ENCODE results near the gene NIM1K. TPM values are rescaled to one million over a fixed set of nuclear protein-coding genes. Genes with fewer than 3 reads are reported as not detected.

The NIM1K gene
- total RNA-seq, 4 donors from 2014 or later, result 0.42 to 2.3 (median 1.6) TPM

DNA sequence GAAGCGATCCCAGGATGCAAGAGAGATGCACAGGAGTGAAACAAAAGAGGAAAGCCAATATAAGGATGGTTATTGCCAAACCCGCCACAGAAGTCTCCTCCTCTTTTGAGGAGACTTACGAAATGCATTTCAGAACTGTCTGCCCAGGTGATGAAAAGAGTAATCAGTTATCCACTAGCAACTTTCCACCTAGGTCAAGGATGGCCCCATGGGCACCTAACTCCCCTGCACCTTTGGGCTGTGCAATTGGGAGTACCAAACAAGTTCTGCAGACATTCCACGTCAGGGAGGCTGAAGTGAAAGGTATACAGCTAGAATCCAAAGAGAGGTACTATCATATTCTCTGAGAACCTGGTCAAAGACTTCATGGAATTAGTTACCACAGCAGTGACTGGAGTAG lies 95.5 kb downstream of the NIM1K start:
- DNase-seq (ENCODE audit: extremely low spot score), result no peak
- Histone ChIP-seq H3K9me3 (no peaks in the 10 kb centered on the region), H3K36me3 (peaks cover 12 to 47% (median 34%) of the 10 kb centered on the region in 4 donors), H3K4me1 (no peaks in the 10 kb centered on the region), H3K27ac (replicated peaks in 1 of 4) (no peak overlapping the region), H3K27me3 (no peaks in the 10 kb centered on the region), H3K4me3 (no peak overlapping the region)
- intact Hi-C loops (cut with DNase I), result no loop called here
- WGBS, result 96% methylated on average over 4 of the region's 4 CpGs
- no peak for TF ChIP-seq EP300 (IDR thresholded peaks at IDR 0.05)
- TF ChIP-seq POLR2A (IDR thresholded peaks at IDR 0.05; ENCODE audit: low read depth), result no peak
- TF ChIP-seq POLR2AphosphoS5 (IDR thresholded peaks at IDR 0.05), result no peak
- TF ChIP-seq CTCF (IDR thresholded peaks at IDR 0.05), result no peak

- H3K4me3 ChIP-seq, result no peak overlapping the region
- intact Hi-C loops (cut with DNase I), result no loop called here
- TF ChIP-seq EP300 (IDR thresholded peaks at IDR 0.05) (no peak), POLR2AphosphoS5 (IDR thresholded peaks at IDR 0.05) (no peak), POLR2A (IDR thresholded peaks at IDR 0.05; ENCODE audit: low read depth) (no peak), CTCF (IDR thresholded peaks at IDR 0.05) (no peak)
- no peaks in the 10 kb centered on the region for H3K4me1 ChIP-seq
- no peak for DNase-seq (ENCODE audit: extremely low spot score)
- H3K9me3 ChIP-seq, result no peaks in the 10 kb centered on the region
- H3K27ac ChIP-seq (replicated peaks in 1 of 4), result no peak overlapping the region
- WGBS, result 90% methylated on average over 1 of the region's 1 CpG
- H3K36me3 ChIP-seq, result peaks cover 12 to 55% (median 42%) of the 10 kb centered on the region in 4 donors
- H3K27me3 ChIP-seq, result no peaks in the 10 kb centered on the region
Observed at GRCh38 chr5:43288269-43288831, 96.3 kb downstream of the NIM1K start.

GRCh38 chr5:43290726-43291125 lies 98.7 kb downstream of the NIM1K start:
- intact Hi-C loops (cut with DNase I), result no loop called here
- Histone ChIP-seq H3K36me3 (peaks cover 27 to 79% (median 60%) of the 10 kb centered on the region in 4 donors), H3K4me3 (no peak overlapping the region), H3K27ac (replicated peaks in 1 of 4) (no peak overlapping the region), H3K27me3 (no peaks in the 10 kb centered on the region), H3K4me1 (peaks cover 0 to 7% (median 0%) of the 10 kb centered on the region in 4 donors), H3K9me3 (no peaks in the 10 kb centered on the region)
- no peak for DNase-seq (ENCODE audit: extremely low spot score)
- TF ChIP-seq CTCF (IDR thresholded peaks at IDR 0.05) (no peak), POLR2AphosphoS5 (IDR thresholded peaks at IDR 0.05) (no peak), POLR2A (IDR thresholded peaks at IDR 0.05; ENCODE audit: low read depth) (no peak), EP300 (IDR thresholded peaks at IDR 0.05) (no peak)
- 83% methylated on average over 2 of the region's 2 CpGs for WGBS

DNA sequence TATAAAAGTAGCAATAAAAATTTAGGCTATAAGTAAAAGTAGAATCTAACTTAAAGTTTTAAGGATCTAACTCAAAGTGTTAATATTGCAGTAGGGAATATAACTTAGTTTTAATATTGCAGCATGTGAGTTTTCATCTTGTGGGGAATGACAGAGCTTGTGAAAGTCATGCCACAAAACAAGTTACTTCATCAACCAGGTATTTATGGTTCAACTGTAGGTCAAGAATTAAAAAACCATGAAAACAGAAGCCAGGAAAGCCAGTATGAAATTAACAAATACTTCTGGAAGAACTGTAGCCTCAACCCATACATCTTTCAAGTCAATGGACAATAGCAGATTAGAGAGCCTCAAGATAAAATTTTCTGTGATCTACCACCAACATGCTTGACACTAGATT lies 102.2 kb downstream of the NIM1K start:
- Histone ChIP-seq H3K9me3 (no peaks in the 10 kb centered on the region), H3K4me1 (peaks cover 0 to 7% (median 0%) of the 10 kb centered on the region in 4 donors), H3K27ac (replicated peaks in 1 of 4) (no peak overlapping the region), H3K36me3 (peaks cover 43 to 88% (median 75%) of the 10 kb centered on the region in 4 donors), H3K27me3 (no peaks in the 10 kb centered on the region), H3K4me3 (no peak overlapping the region)
- DNase-seq (ENCODE audit: extremely low spot score), result no peak
- TF ChIP-seq EP300 (IDR thresholded peaks at IDR 0.05) (no peak), CTCF (IDR thresholded peaks at IDR 0.05) (no peak), POLR2AphosphoS5 (IDR thresholded peaks at IDR 0.05) (no peak), POLR2A (IDR thresholded peaks at IDR 0.05; ENCODE audit: low read depth) (no peak)
- intact Hi-C loops (cut with DNase I), result no loop called here

- TF ChIP-seq POLR2A (IDR thresholded peaks at IDR 0.05; ENCODE audit: low read depth), result no peak
- TF ChIP-seq CTCF (IDR thresholded peaks at IDR 0.05), result no peak
- TF ChIP-seq EP300 (IDR thresholded peaks at IDR 0.05), result no peak
- TF ChIP-seq POLR2AphosphoS5 (IDR thresholded peaks at IDR 0.05), result no peak
- H3K27ac ChIP-seq (replicated peaks in 1 of 4), result no peak overlapping the region
- H3K4me3 ChIP-seq, result no peak overlapping the region
- H3K36me3 ChIP-seq, result peaks cover 43 to 86% (median 75%) of the 10 kb centered on the region in 4 donors
- no peak for DNase-seq (ENCODE audit: extremely low spot score)
- intact Hi-C loops (cut with DNase I), result no loop called here
- no peaks in the 10 kb centered on the region for H3K9me3 ChIP-seq
- H3K4me1 ChIP-seq, result peaks cover 0 to 7% (median 0%) of the 10 kb centered on the region in 4 donors
- WGBS, result 70% methylated on average over 2 of the region's 2 CpGs
- no peaks in the 10 kb centered on the region for H3K27me3 ChIP-seq
Observed at GRCh38 chr5:43295202-43295601, 103.2 kb downstream of the NIM1K start.

Measured in esophagus muscularis mucosa (tissue), 4 donors.